ENCODE results near the gene SPINT4. TPM values are rescaled to one million over a fixed set of nuclear protein-coding genes. Genes with fewer than 3 reads are reported as not detected.

The SPINT4 gene
- total RNA-seq, 1 donor from 2014 or later = not detected

DNA sequence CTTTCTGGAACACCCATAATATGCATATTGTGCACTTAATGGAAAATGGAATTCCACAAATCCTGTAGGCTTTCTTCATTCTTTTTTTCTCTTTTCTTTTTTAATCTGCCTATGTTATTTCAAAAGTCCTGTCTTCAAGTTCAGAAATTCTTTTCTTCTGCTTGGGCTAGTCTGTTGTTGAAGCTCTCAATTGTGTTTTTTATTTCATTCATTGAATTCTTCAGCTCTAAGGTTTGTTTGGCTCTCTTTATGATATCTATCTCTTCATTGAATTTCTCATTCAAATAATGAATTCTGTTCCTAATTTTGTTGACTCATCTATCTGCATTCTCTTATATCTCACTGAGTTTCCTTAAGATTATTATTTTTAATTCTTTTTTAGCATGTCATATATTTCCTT is 10.1 kb downstream of the SPINT4 start:
- TF ChIP-seq, protein P1, sequence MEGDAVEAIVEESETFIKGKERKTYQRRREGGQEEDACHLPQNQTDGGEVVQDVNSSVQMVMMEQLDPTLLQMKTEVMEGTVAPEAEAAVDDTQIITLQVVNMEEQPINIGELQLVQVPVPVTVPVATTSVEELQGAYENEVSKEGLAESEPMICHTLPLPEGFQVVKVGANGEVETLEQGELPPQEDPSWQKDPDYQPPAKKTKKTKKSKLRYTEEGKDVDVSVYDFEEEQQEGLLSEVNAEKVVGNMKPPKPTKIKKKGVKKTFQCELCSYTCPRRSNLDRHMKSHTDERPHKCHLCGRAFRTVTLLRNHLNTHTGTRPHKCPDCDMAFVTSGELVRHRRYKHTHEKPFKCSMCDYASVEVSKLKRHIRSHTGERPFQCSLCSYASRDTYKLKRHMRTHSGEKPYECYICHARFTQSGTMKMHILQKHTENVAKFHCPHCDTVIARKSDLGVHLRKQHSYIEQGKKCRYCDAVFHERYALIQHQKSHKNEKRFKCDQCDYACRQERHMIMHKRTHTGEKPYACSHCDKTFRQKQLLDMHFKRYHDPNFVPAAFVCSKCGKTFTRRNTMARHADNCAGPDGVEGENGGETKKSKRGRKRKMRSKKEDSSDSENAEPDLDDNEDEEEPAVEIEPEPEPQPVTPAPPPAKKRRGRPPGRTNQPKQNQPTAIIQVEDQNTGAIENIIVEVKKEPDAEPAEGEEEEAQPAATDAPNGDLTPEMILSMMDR (IDR thresholded peaks at IDR 0.05; ENCODE audit: insufficient read depth, low read length, poor library complexity, severe bottlenecking) = no peak
- Histone ChIP-seq H3K4me3 (ENCODE audit: low read depth, low read length) (no peak overlapping the region), H3K36me3 (ENCODE audit: control insufficient read depth, insufficient read depth, low read length) (no peaks in the 10 kb centered on the region), H3K27me3 (ENCODE audit: control insufficient read depth, insufficient read depth, low read length) (no peaks in the 10 kb centered on the region)
- DNase-seq (ENCODE audit: low read depth) = no peak

DNA sequence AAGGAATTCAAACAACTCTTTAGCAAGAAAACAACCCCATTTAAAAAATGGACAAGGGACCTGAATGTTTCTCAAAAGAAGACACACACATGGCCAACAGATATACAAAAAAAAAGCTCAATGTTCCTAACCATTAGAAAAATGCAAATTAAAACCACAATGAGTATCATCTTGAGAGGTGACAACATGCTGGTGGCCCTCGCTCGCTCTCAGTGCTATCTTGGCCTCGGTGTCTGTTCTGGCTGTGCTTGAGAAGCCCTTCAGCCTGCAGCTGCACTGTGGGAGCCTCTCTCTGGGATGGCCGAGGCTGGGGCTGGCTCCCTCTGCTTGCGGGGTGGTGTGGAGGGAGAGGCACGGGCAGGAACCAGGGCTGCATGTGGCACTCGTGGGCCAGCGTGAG is 13.4 kb downstream of the SPINT4 start:
- no peak overlapping the region for H3K4me3 ChIP-seq (ENCODE audit: low read depth, low read length)
- H3K36me3 ChIP-seq (ENCODE audit: control insufficient read depth, insufficient read depth, low read length) = no peaks in the 10 kb centered on the region
- TF ChIP-seq, protein P1 (IDR thresholded peaks at IDR 0.05; ENCODE audit: insufficient read depth, low read length, poor library complexity, severe bottlenecking) = no peak
- no peak for DNase-seq (ENCODE audit: low read depth)
- no peaks in the 10 kb centered on the region for H3K27me3 ChIP-seq (ENCODE audit: control insufficient read depth, insufficient read depth, low read length)

DNA sequence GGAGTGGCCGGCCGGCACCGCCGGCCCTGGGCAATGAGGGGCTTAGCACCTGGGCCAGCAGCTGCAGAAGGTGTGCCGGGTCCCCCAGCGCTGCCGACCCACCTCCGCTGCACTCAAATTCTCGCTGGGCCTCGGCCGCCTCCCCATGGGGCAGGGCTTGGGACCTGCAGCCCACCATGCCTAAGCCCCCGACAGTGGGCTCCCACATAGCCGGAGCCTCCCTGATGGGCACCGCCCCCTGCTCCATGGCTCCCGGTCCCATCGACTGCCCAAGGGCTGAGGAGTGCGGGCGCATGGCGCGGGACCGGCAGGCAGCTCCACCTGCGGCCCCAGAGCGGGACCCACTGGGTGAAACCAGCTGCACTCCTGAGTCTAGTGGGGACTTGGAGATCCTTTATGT is 13.8 kb downstream of the SPINT4 start:
- no peak overlapping the region for H3K4me3 ChIP-seq (ENCODE audit: low read depth, low read length)
- H3K36me3 ChIP-seq (ENCODE audit: control insufficient read depth, insufficient read depth, low read length) = no peaks in the 10 kb centered on the region
- DNase-seq (ENCODE audit: low read depth) = no peak
- no peaks in the 10 kb centered on the region for H3K27me3 ChIP-seq (ENCODE audit: control insufficient read depth, insufficient read depth, low read length)
- TF ChIP-seq, protein P1 (IDR thresholded peaks at IDR 0.05; ENCODE audit: insufficient read depth, low read length, poor library complexity, severe bottlenecking) = no peak

DNA sequence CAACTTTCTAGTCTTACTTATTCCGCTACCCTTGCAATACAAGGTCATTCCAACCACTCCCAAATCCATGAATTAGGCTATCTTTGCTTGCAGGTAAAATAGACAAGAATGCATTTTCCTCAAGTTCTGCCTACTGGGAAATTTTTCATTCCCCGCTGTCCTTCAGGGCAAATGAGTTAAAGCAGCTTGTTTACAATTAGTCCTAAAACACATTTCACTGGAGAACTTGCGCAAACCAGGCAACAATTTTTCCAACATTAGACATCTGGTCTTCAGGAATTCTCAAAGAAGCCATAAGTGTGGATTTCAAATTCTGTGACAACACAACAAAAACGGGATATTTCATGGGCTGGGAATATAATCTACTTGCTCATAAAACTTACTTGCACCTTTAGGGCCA is 20.4 kb downstream of the SPINT4 start:
- H3K4me3 ChIP-seq (ENCODE audit: low read depth, low read length) = no peak overlapping the region
- TF ChIP-seq, protein P1 (IDR thresholded peaks at IDR 0.05; ENCODE audit: insufficient read depth, low read length, poor library complexity, severe bottlenecking) = no peak

DNA sequence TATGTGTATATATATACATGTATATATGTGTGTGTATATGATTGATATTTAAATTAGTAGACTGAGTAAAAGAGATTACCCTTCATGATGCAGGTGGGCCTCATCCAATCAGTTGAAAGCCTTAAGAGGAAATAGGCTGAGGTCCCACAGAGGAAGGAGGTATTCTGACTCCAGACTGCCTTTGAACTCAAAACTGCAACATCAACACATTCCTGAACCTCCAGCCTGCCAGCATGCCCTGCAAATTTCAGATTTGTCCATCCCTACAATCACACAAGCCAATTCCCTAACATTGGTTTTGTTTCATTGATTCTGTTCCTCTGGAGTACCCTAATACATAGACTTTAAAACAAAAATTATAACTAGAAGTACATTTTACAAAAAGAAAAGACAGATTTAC is 22.9 kb downstream of the SPINT4 start:
- DNase-seq (ENCODE audit: low read depth) = no peak
- no peak overlapping the region for H3K4me3 ChIP-seq (ENCODE audit: low read depth, low read length)
- TF ChIP-seq, protein P1 (IDR thresholded peaks at IDR 0.05; ENCODE audit: insufficient read depth, low read length, poor library complexity, severe bottlenecking) = no peak
- no peaks in the 10 kb centered on the region for H3K36me3 ChIP-seq (ENCODE audit: control insufficient read depth, insufficient read depth, low read length)
- H3K27me3 ChIP-seq (ENCODE audit: control insufficient read depth, insufficient read depth, low read length) = no peaks in the 10 kb centered on the region

More for the DNA sequence above, 20.4 kb downstream of the SPINT4 start:
- Histone ChIP-seq H3K36me3 (ENCODE audit: control insufficient read depth, insufficient read depth, low read length) (no peaks in the 10 kb centered on the region), H3K27me3 (ENCODE audit: control insufficient read depth, insufficient read depth, low read length) (no peaks in the 10 kb centered on the region)
- DNase-seq (ENCODE audit: low read depth) = no peak

DNA sequence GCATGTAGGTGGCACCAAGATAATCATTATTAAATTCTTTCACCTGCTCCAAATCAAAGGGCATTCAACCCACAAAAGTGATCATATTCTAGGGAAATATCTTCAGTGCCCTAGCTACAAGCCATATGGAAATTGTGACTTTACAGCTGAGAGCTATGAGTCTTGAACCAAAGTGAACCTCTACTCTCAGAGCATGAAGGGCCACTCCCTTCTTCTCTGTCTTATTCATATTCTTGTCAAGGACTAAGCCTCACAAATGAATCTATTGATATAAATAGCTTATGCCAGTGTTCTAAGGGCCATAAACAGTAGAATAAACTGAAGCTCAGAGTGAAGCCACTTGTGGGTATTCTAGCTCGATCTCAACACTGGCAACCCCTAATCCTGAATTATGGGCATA is 29.6 kb downstream of the SPINT4 start:
- no peak for DNase-seq (ENCODE audit: low read depth)
- Histone ChIP-seq H3K4me3 (ENCODE audit: low read depth, low read length) (no peak overlapping the region), H3K36me3 (ENCODE audit: control insufficient read depth, insufficient read depth, low read length) (no peaks in the 10 kb centered on the region), H3K27me3 (ENCODE audit: control insufficient read depth, insufficient read depth, low read length) (no peaks in the 10 kb centered on the region)
- TF ChIP-seq, protein P1 (IDR thresholded peaks at IDR 0.05; ENCODE audit: insufficient read depth, low read length, poor library complexity, severe bottlenecking) = no peak
